Calu3 (cell line): ENCODE measurements around the gene PTPN9. TPM values are rescaled to one million over a fixed set of nuclear protein-coding genes. Genes with fewer than 3 reads are reported as not detected.
"Not testable (repeated sequence)": the region's sequence is repeated elsewhere in the genome, so short reads cannot be mapped to it uniquely, and the experiment has no call there.

ENCODE experiments used
- BruUV-seq: library from RNA; stranded (reverse); fragments of 400-500 nt; replicated peaks from 2 replicates; lab custom pipeline; 2021; lab: Mats Ljungman, UMichigan
- CTCF ChIA-PET: fragments of 300-600 bp; sonication (Branson Sonifier 250); formaldehyde crosslinking; loops from one replicate; lab custom pipeline; 2022; ENCODE audit warnings: antibody characterized with exemption; lab: Charles Lee
- DNase-seq: peaks from one replicate; pipeline ENCODE4 v3.0.0; 2022
- H3K27ac Mint-ChIP-seq: one replicate; pipeline ENCODE4 v1.8.0; 2022; ENCODE audit warnings: mixed read lengths; ENCODE audit not compliant: unreplicated experiment
- H3K27me3 Mint-ChIP-seq: one replicate; pipeline ENCODE4 v1.8.0; 2022; ENCODE audit warnings: mixed read lengths; ENCODE audit not compliant: unreplicated experiment
- H3K36me3 Mint-ChIP-seq: one replicate; pipeline ENCODE4 v1.8.0; 2022; ENCODE audit warnings: mild to moderate bottlenecking, moderate library complexity, mixed read lengths; ENCODE audit not compliant: insufficient read depth, unreplicated experiment
- H3K4me1 Mint-ChIP-seq: one replicate; pipeline ENCODE4 v1.8.0; 2022; ENCODE audit warnings: mild to moderate bottlenecking, low read depth, mixed read lengths; ENCODE audit not compliant: unreplicated experiment
- H3K4me3 Mint-ChIP-seq: one replicate; pipeline ENCODE4 v1.8.0; 2022; ENCODE audit warnings: mild to moderate bottlenecking, low read depth, moderate library complexity, mixed read lengths; ENCODE audit not compliant: unreplicated experiment
- H3K9me3 Mint-ChIP-seq: one replicate; pipeline ENCODE4 v1.8.0; 2022; ENCODE audit warnings: low read depth, mixed read lengths; ENCODE audit not compliant: unreplicated experiment
- intact Hi-C: fragments of 100-400 bp; cut with micrococcal nuclease; formaldehyde crosslinking; loops from one replicate; pipeline ENCODE4 v1.10.0; 2022; ENCODE audit not compliant: unreplicated experiment
- total RNA-seq: library from RNA; stranded (reverse); gene quantifications from 2 replicates; pipeline ENCODE4 v1.2.3, GENCODE V29; 2022
- TF ChIP-seq, protein P1 (sequence below): fragments of 200-600 bp; IDR thresholded peaks from one replicate; pipeline ENCODE4 v1.8.0; 2022; ENCODE audit warnings: antibody characterized with exemption; ENCODE audit not compliant: unreplicated experiment

The PTPN9 gene
- total RNA-seq, 1 experiment from 2014 or later: 30.8 TPM

- Mint-ChIP-seq H3K27ac (no peak overlapping the region), H3K4me1 (peaks cover 11% of the 10 kb centered on the region), H3K36me3 (no peaks in the 10 kb centered on the region), H3K4me3 (no peak overlapping the region), H3K27me3 (no peaks in the 10 kb centered on the region), H3K9me3 (no peaks in the 10 kb centered on the region)
- TF ChIP-seq, protein P1, sequence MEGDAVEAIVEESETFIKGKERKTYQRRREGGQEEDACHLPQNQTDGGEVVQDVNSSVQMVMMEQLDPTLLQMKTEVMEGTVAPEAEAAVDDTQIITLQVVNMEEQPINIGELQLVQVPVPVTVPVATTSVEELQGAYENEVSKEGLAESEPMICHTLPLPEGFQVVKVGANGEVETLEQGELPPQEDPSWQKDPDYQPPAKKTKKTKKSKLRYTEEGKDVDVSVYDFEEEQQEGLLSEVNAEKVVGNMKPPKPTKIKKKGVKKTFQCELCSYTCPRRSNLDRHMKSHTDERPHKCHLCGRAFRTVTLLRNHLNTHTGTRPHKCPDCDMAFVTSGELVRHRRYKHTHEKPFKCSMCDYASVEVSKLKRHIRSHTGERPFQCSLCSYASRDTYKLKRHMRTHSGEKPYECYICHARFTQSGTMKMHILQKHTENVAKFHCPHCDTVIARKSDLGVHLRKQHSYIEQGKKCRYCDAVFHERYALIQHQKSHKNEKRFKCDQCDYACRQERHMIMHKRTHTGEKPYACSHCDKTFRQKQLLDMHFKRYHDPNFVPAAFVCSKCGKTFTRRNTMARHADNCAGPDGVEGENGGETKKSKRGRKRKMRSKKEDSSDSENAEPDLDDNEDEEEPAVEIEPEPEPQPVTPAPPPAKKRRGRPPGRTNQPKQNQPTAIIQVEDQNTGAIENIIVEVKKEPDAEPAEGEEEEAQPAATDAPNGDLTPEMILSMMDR: no peak
- intact Hi-C loops: no loop called here
- no peak for DNase-seq
- BruUV-seq: no TSS peak
- CTCF ChIA-PET: no interaction called here
Measured at GRCh38 chr15:75544359-75544758, 34.8 kb downstream of the PTPN9 start.

DNA sequence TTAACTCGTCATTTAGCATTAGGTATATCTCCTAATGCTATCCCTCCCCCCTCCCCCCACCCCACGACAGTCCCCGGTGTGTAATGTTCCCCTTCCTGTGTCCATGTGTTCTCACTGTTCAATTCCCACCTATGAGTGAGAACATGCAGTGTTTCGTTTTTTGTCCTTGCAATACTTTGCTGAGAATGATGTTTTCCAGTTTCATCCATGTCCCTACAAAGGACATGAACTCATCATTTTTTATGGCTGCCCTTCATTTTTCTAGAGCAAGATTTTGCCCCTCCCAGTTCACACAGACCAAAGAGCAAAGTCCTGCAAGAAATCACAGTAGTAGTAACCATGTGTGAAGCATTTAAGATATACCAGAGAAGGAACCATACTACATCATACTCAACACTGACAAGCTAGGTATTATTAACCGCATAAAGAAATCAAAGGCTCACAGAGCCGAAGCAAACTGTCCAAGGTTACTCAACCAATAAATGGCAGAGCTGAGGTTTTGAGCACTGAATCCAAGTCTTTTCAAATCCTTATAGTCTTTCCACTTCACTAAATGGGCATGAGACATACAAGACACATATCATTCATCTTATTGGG lies 36.1 kb downstream of the PTPN9 start:
- intact Hi-C loops, DNase-seq, H3K27me3 Mint-ChIP-seq, CTCF ChIA-PET, H3K4me3 Mint-ChIP-seq, H3K36me3 Mint-ChIP-seq, BruUV-seq, H3K27ac Mint-ChIP-seq, H3K9me3 Mint-ChIP-seq: not testable (repeated sequence)
- H3K4me1 Mint-ChIP-seq: peaks cover 11% of the 10 kb centered on the region

DNA sequence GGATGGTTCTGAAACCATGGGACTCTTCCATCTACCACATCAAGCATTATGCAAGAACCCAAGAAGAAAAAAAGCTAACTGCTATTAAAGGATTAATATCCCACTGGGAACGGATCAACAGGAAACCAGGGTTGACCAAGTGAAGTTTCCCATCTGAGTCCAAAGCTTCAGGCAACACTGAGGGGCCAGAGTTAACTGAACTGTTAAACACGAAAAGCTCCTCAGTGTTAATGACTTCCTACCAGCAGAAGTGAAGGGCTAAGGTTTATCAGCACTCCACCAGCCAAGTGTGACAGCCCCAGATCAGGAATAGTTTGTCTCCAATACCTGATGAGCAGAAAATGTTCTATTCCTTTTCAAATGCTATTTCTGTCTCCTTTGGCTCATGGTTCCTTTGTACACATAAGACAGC lies 36.7 kb downstream of the PTPN9 start:
- no peaks in the 10 kb centered on the region for H3K9me3 Mint-ChIP-seq
- no peak for DNase-seq
- intact Hi-C loops: no loop called here
- peaks cover 11% of the 10 kb centered on the region for H3K4me1 Mint-ChIP-seq
- CTCF ChIA-PET: no interaction called here
- no peak overlapping the region for H3K27ac Mint-ChIP-seq
- no peaks in the 10 kb centered on the region for H3K27me3 Mint-ChIP-seq
- TF ChIP-seq, protein P1: no peak
- no peak overlapping the region for H3K4me3 Mint-ChIP-seq
- BruUV-seq: no TSS peak
- peaks cover 7% of the 10 kb centered on the region for H3K36me3 Mint-ChIP-seq

DNA sequence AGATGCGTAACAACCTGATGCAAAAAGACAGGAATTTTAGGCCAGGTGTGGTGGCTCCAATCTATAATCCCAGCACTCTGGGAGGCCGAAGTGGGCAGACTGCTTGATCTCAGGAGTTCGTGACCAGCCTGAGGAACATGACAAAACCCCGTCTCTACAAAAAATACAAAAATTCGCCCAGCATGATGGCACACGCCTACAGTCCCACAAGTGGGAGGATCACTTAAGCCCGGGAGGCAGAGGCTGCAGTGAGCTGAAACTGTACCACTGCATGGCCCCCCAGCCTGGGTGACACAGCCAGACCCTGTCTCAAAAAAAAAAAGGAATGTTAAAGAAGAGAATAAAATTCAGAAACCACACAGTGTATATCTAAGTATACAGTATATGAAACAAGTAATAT lies 40.7 kb downstream of the PTPN9 start:
- Mint-ChIP-seq H3K4me1 (no peaks in the 10 kb centered on the region), H3K27me3 (no peaks in the 10 kb centered on the region), H3K9me3 (no peaks in the 10 kb centered on the region), H3K27ac (no peak overlapping the region), H3K36me3 (peaks cover 7% of the 10 kb centered on the region), H3K4me3 (no peak overlapping the region)
- CTCF ChIA-PET: interaction anchor here (0.6 kb wide), 1 partner anchor 41 kb away, joined by 5 read pairs; the partner anchor contains the start of gene PTPN9
- intact Hi-C loops: no loop called here
- TF ChIP-seq, protein P1: no peak
- no peak for DNase-seq
- no TSS peak for BruUV-seq

DNA sequence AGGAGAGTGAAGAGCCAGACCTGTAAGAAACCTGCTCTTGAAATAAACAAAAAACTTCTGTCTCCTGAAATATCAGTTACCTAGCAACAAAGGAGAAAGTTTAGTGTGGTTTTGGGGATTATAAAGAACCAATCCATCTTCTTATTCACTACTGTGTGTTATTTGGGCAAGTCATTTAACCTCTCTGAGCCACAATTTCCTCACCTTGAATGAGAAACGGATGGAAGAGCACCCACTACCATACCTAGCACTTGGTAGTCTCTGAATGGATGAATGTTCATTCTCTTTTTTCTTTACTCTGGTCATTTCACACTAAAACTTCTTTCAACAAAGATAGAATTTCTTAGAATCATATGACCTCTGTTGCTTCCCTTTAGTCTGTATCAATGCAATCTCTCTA lies 45.2 kb downstream of the PTPN9 start:
- no TSS peak for BruUV-seq
- TF ChIP-seq, protein P1: no peak
- H3K4me3 Mint-ChIP-seq: no peak overlapping the region
- H3K9me3 Mint-ChIP-seq: no peaks in the 10 kb centered on the region
- peaks cover 7% of the 10 kb centered on the region for H3K36me3 Mint-ChIP-seq
- H3K27ac Mint-ChIP-seq: no peak overlapping the region
- no peaks in the 10 kb centered on the region for H3K27me3 Mint-ChIP-seq
- CTCF ChIA-PET: no interaction called here
- DNase-seq: no peak
- H3K4me1 Mint-ChIP-seq: peaks cover 12% of the 10 kb centered on the region
- intact Hi-C loops: loop anchor here (5.0 kb wide), 1 partner anchor 517 kb away; no protein-coding TSS in a partner anchor
